Left lung (tissue), 10 donors: Measurements from ENCODE around the gene SEPTIN2. TPM values are rescaled to one million over a fixed set of nuclear protein-coding genes. Genes with fewer than 3 reads are reported as not detected.
"Not testable (repeated sequence)": the region's sequence is repeated elsewhere in the genome, so short reads cannot be mapped to it uniquely, and the experiment has no call there.

Source experiments
- ATAC-seq: fragments of 200-7000 bp; cut with Tn5 transposase; one replicate; pipeline ENCODE4 v1.9.1; 2020; ENCODE audit warnings: moderate library complexity
- DNase-seq, 4 donors: peaks; one replicate each; pipeline ENCODE4 v3.0.0-alpha.2; 2013 to 2020
- H3K27ac ChIP-seq, 2 donors: fragments of 200-600 bp; sonication (generic) in 1 of 2; one replicate each; pipeline versions ENCODE4 v1.5.0 to v1.8.0; 2020 to 2021
- H3K27me3 ChIP-seq, 2 donors: fragments of 200-600 bp; sonication (generic) in 1 of 2; one replicate each; pipeline versions ENCODE4 v1.5.0 to v1.8.0; 2020 to 2021
- H3K36me3 ChIP-seq, 2 donors: fragments of 200-600 bp; sonication (generic) in 1 of 2; one replicate each; pipeline versions ENCODE4 v1.5.0 to v1.8.0; 2020 to 2021
- H3K4me1 ChIP-seq, 2 donors: fragments of 200-600 bp; one replicate each; pipeline ENCODE4 v1.8.0; 2021
- H3K4me3 ChIP-seq, 2 donors: fragments of 200-600 bp; sonication (generic) in 1 of 2; one replicate each; pipeline versions ENCODE4 v1.5.0 to v1.8.0; 2020 to 2021; ENCODE audit warnings: mild to moderate bottlenecking in 1 of 2
- H3K9me3 ChIP-seq, 2 donors: fragments of 200-600 bp; sonication (generic) in 1 of 2; one replicate each; pipeline versions ENCODE4 v1.5.0 to v1.8.0; 2020 to 2021
- CTCF ChIP-seq, 2 donors: fragments of 200-600 bp; sonication (generic) in 1 of 2; IDR thresholded peaks; one replicate each; pipeline versions ENCODE4 v1.5.0 to v1.8.0; 2021; ENCODE audit warnings: antibody characterized with exemption in 2 of 2
- intact Hi-C, 2 donors: fragments of 100-400 bp; cut with DNase I; formaldehyde crosslinking; loops; one replicate each; pipeline versions ENCODE4 v1.11.2 to v1.14.2; 2022
- polyA plus RNA-seq, 6 donors: library from polyadenylated mRNA; unstranded; fragments of 120-200 nt; gene quantifications; one replicate each; pipeline ENCODE4 v1.2.1, GENCODE V29; 2013; ENCODE audit not compliant: insufficient read length in 6 of 6
- total RNA-seq, 2 donors: library from RNA; stranded (reverse); fragmentation: NEBNext Ultra II Directional; extraction: Animal tissue kit (Norgen Biotek cat#: 25700); gene quantifications; one replicate each; pipeline ENCODE4 v1.2.1, GENCODE V29; 2021
- donor health status: DM: no; HTN: yes; CAD: no.
- donor health status: DM: no; HTN: no; CAD: no.

SEPTIN2 gene
- total and polyA plus RNA-seq, 8 donors = 320 to 593 (median 541) TPM

GRCh38 chr2:241364781-241365180, 49.1 kb downstream of the SEPTIN2 start:
- Histone ChIP-seq H3K36me3 (no peaks in the 10 kb centered on the region), H3K27me3 (no peaks in the 10 kb centered on the region), H3K27ac (no peak overlapping the region), H3K4me1 (peaks cover 0 to 13% of the 10 kb centered on the region in 2 donors), H3K4me3 (no peak overlapping the region), H3K9me3 (no peaks in the 10 kb centered on the region)
- no peak for ATAC-seq
- DNase-seq = no peak
- intact Hi-C loops = no loop called here
- TF ChIP-seq CTCF (IDR thresholded peaks at IDR 0.05) = no peak

GRCh38 chr2:241366678-241367077, 51.0 kb downstream of the SEPTIN2 start:
- intact Hi-C loops = no loop called here
- H3K4me3 ChIP-seq = no peak overlapping the region
- H3K27me3 ChIP-seq = no peaks in the 10 kb centered on the region
- ATAC-seq (no peak), DNase-seq (no peak)
- H3K4me1 ChIP-seq = peaks cover 0 to 13% of the 10 kb centered on the region in 2 donors
- H3K36me3 ChIP-seq = no peaks in the 10 kb centered on the region
- no peaks in the 10 kb centered on the region for H3K9me3 ChIP-seq
- no peak overlapping the region for H3K27ac ChIP-seq
- no peak for TF ChIP-seq CTCF (IDR thresholded peaks at IDR 0.05)

- H3K27me3 ChIP-seq = no peaks in the 10 kb centered on the region
- H3K36me3 ChIP-seq = no peaks in the 10 kb centered on the region
- H3K4me1 ChIP-seq = peaks cover 0 to 4% of the 10 kb centered on the region in 2 donors
- no peak for TF ChIP-seq CTCF (IDR thresholded peaks at IDR 0.05)
- H3K4me3 ChIP-seq = no peak overlapping the region
- ATAC-seq (no peak), DNase-seq (no peak)
- intact Hi-C loops = no loop called here
- H3K27ac ChIP-seq = no peak overlapping the region
- H3K9me3 ChIP-seq = no peaks in the 10 kb centered on the region
Observed at GRCh38 chr2:241368643-241369042, 52.9 kb downstream of the SEPTIN2 start.

GRCh38 chr2:241372361-241372992, 56.8 kb downstream of the SEPTIN2 start:
- intact Hi-C loops = no loop called here
- H3K9me3 ChIP-seq = no peaks in the 10 kb centered on the region
- ATAC-seq (no peak), DNase-seq (no peak)
- peaks cover 0 to 12% of the 10 kb centered on the region in 2 donors for H3K4me1 ChIP-seq
- H3K36me3 ChIP-seq = peaks cover 0 to 15% of the 10 kb centered on the region in 2 donors
- H3K27me3 ChIP-seq = no peaks in the 10 kb centered on the region
- no peak overlapping the region for H3K27ac ChIP-seq
- TF ChIP-seq CTCF (IDR thresholded peaks at IDR 0.05) = no peak
- H3K4me3 ChIP-seq = no peak overlapping the region

- Histone ChIP-seq H3K27me3 (no peaks in the 10 kb centered on the region), H3K27ac (no peak overlapping the region), H3K4me3 (no peak overlapping the region), H3K36me3 (peaks cover 0 to 15% of the 10 kb centered on the region in 2 donors), H3K9me3 (no peaks in the 10 kb centered on the region), H3K4me1 (peaks cover 0 to 12% of the 10 kb centered on the region in 2 donors)
- intact Hi-C loops = no loop called here
- no peak for DNase-seq
- no peak for TF ChIP-seq CTCF (IDR thresholded peaks at IDR 0.05)
- no peak for ATAC-seq
Observed at GRCh38 chr2:241373446-241373845, 57.7 kb downstream of the SEPTIN2 start.

- H3K27me3 ChIP-seq, intact Hi-C loops, H3K9me3 ChIP-seq, H3K4me3 ChIP-seq, DNase-seq, ATAC-seq, H3K4me1 ChIP-seq, H3K27ac ChIP-seq: not testable (repeated sequence)
- peaks cover 0 to 15% of the 10 kb centered on the region in 2 donors for H3K36me3 ChIP-seq
Observed at GRCh38 chr2:241373906-241374305, 58.2 kb downstream of the SEPTIN2 start.
